ENCODE measurements around the gene NR3C1. TPM values are rescaled to one million over a fixed set of nuclear protein-coding genes. Genes with fewer than 3 reads are reported as not detected.
A peak's percentile ranks its signal among the peaks of the same experiment; 100 is the strongest.

NR3C1 gene
- total and polyA plus RNA-seq, 2 donors (not counting 1 experiment from before 2014, with no cell fraction given), result 17.6 to 218 TPM

- Histone ChIP-seq H2AFZ (ENCODE audit: insufficient read depth, low read depth, low read length, poor library complexity, severe bottlenecking) (peak overlapping the region; percentile 62), H3K9ac (ENCODE audit: low read length) (peak overlapping the region; percentile 33), H3K27me3 (replicated peaks in 1 of 4; ENCODE audit: control extremely low read depth in 1 of 4, control insufficient read depth in 3 of 4, insufficient read depth in 4 of 4, low read length in 3 of 4) (no peaks in the 10 kb centered on the region), H3K9me3 (ENCODE audit: control extremely low read depth in 1 of 3, control insufficient read depth in 2 of 3, insufficient read depth in 1 of 3, low read length in 2 of 3) (no peaks in the 10 kb centered on the region), H3K4me2 (replicated peaks; ENCODE audit: low read depth, low read length, poor library complexity, severe bottlenecking) (peak overlapping the region; percentile 58), H3K27ac (ENCODE audit: low read length in 2 of 2) (peak overlapping the region in 1 of 2 donors; percentile 25), H3K79me2 (ENCODE audit: control insufficient read depth, insufficient read depth, low read length) (no peaks in the 10 kb centered on the region), H4K20me1 (ENCODE audit: control insufficient read depth, insufficient read depth, low read length, poor library complexity, severe bottlenecking) (no peaks in the 10 kb centered on the region), H3K4me1 (ENCODE audit: control insufficient read depth in 2 of 2, insufficient read depth in 2 of 2, low read length in 2 of 2) (peaks cover 15 to 16% of the 10 kb centered on the region in 2 donors), H3K4me3 (ENCODE audit: control extremely low read depth in 1 of 5, extremely low read depth in 1 of 5, insufficient read depth in 1 of 5, low read depth in 2 of 5, low read length in 4 of 5) (peak overlapping the region in 1 of 5 experiments; percentile 18), H3K36me3 (replicated peaks in 1 of 2; ENCODE audit: control extremely low read depth in 1 of 2, control insufficient read depth in 1 of 2, extremely low read depth in 1 of 2, insufficient read depth in 2 of 2, low read length in 1 of 2) (no peaks in the 10 kb centered on the region)
- intact Hi-C loops (cut with micrococcal nuclease), result no loop called here
- TF ChIP-seq CTCF (IDR thresholded peaks at IDR 0.05), result no peak
- no peak for TF ChIP-seq EZH2 (IDR thresholded peaks at IDR 0.05; ENCODE audit: borderline replicate concordance, insufficient read depth, low read depth, low read length, poor library complexity, severe bottlenecking)
- peak overlapping the region; percentile 64 for H3K27ac Mint-ChIP-seq
- WGBS (ENCODE audit: insufficient coverage), result 49% methylated on average over 5 of the region's 8 CpGs
- H3K27me3 Mint-ChIP-seq, result no peaks in the 10 kb centered on the region
- CTCF ChIA-PET, result interaction anchor here (1.9 kb wide), 1 partner anchor 13 kb away, joined by 4 read pairs; no protein-coding TSS in a partner anchor
- POLR2A ChIA-PET, result no interaction called here
- H3K4me3 Mint-ChIP-seq, result peak overlapping the region; percentile 76
- no peaks in the 10 kb centered on the region for H3K9me3 Mint-ChIP-seq (ENCODE audit: insufficient read depth)
- H3K4me1 Mint-ChIP-seq, result peaks cover 19% of the 10 kb centered on the region
- ATAC-seq (ENCODE audit: low read depth), result peak; percentile 49
- no peak for DNase-seq
Measured at GRCh38 chr5:143229426-143229895, 174.0 kb downstream of the NR3C1 start.

GRCh38 chr5:143228597-143229293 lies 174.7 kb downstream of the NR3C1 start:
- WGBS (ENCODE audit: insufficient coverage), result no CpG with 5 or more reads among the region's 8 CpGs
- no peak overlapping the region for H3K27ac ChIP-seq (ENCODE audit: low read length in 2 of 2)
- CTCF ChIA-PET, result interaction anchor here (0.9 to 1.9 kb wide), 2 partner anchors 9 to 12 kb away, joined by 3 to 4 read pairs; no protein-coding TSS in a partner anchor

More at GRCh38 chr5:143228597-143229293, 174.7 kb downstream of the NR3C1 start:
- ATAC-seq (ENCODE audit: low read depth), result no peak
- Mint-ChIP-seq H3K9me3 (ENCODE audit: insufficient read depth) (no peaks in the 10 kb centered on the region), H3K27ac (no peak overlapping the region), H3K27me3 (no peaks in the 10 kb centered on the region), H3K4me1 (peaks cover 20% of the 10 kb centered on the region), H3K4me3 (no peak overlapping the region)
- no peaks in the 10 kb centered on the region for H3K79me2 ChIP-seq (ENCODE audit: control insufficient read depth, insufficient read depth, low read length)
- POLR2A ChIA-PET, result no interaction called here
- intact Hi-C loops (cut with micrococcal nuclease), result no loop called here
- no peak overlapping the region for H3K4me3 ChIP-seq (ENCODE audit: control extremely low read depth in 1 of 5, extremely low read depth in 1 of 5, insufficient read depth in 1 of 5, low read depth in 2 of 5, low read length in 4 of 5)
- H3K36me3 ChIP-seq (replicated peaks in 1 of 2; ENCODE audit: control extremely low read depth in 1 of 2, control insufficient read depth in 1 of 2, extremely low read depth in 1 of 2, insufficient read depth in 2 of 2, low read length in 1 of 2), result no peaks in the 10 kb centered on the region
- no peaks in the 10 kb centered on the region for H3K9me3 ChIP-seq (ENCODE audit: control extremely low read depth in 1 of 3, control insufficient read depth in 2 of 3, insufficient read depth in 1 of 3, low read length in 2 of 3)
- H2AFZ ChIP-seq (ENCODE audit: insufficient read depth, low read depth, low read length, poor library complexity, severe bottlenecking), result peak overlapping the region; percentile 62
- H3K27me3 ChIP-seq (replicated peaks in 1 of 4; ENCODE audit: control extremely low read depth in 1 of 4, control insufficient read depth in 3 of 4, insufficient read depth in 4 of 4, low read length in 3 of 4), result no peaks in the 10 kb centered on the region
- H4K20me1 ChIP-seq (ENCODE audit: control insufficient read depth, insufficient read depth, low read length, poor library complexity, severe bottlenecking), result no peaks in the 10 kb centered on the region
- TF ChIP-seq EZH2 (IDR thresholded peaks at IDR 0.05; ENCODE audit: borderline replicate concordance, insufficient read depth, low read depth, low read length, poor library complexity, severe bottlenecking) (no peak), CTCF (IDR thresholded peaks at IDR 0.05) (no peak)
- no peak overlapping the region for H3K9ac ChIP-seq (ENCODE audit: low read length)
- peaks cover 15 to 16% of the 10 kb centered on the region in 2 donors for H3K4me1 ChIP-seq (ENCODE audit: control insufficient read depth in 2 of 2, insufficient read depth in 2 of 2, low read length in 2 of 2)
- H3K4me2 ChIP-seq (replicated peaks; ENCODE audit: low read depth, low read length, poor library complexity, severe bottlenecking), result no peak overlapping the region
- no peak for DNase-seq
